ENCODE data around the gene FRZB. TPM values are rescaled to one million over a fixed set of nuclear protein-coding genes. Genes with fewer than 3 reads are reported as not detected.

The FRZB gene, protein sequence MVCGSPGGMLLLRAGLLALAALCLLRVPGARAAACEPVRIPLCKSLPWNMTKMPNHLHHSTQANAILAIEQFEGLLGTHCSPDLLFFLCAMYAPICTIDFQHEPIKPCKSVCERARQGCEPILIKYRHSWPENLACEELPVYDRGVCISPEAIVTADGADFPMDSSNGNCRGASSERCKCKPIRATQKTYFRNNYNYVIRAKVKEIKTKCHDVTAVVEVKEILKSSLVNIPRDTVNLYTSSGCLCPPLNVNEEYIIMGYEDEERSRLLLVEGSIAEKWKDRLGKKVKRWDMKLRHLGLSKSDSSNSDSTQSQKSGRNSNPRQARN
- total RNA-seq, result 3.9 TPM

DNA sequence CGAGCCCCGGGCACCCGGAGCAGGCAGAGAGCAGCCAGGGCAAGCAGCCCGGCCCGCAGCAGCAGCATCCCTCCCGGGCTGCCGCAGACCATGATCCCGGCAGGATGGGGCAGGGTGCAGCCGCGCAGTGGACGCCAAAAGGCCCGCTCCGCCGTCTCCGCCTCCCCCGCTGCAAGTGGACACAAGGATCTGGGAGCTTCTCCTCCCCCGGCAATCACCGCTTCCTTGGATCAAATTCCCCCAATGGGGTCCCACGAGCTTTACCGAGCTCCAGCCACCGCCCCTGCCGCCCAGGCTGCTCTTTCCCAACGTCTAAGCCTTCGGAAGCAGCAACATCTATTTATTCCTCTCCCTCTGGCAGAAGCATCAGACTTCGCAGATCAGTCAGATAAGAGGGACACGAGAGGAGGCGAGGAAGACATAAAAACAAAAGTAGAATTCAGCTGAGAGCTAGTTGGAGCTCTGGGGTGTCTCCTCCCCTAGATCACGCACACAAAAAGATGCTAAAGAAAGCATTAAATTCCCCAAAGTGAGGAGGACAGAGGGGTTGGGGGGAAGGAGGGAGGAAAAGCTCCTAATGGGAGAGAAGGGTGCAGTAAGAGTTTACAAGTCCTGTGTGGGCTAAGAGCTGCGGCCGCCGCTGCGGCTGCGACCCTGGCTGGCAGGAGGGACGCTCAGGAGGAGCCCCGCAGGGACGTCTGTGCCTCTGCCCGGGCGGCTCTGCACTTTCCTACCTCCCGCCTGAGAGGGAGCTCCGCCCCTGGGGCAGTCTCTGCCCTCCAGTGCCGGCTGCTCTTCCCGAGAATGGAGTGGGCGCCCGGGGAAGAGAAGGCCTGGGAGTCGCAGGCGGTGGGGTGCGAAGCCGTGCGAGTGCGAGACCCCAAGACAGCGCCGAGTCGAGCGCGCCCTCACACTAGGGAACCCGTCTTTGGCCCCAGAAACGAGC lies at the start of gene FRZB:
Gene FRZB, minus strand, starts transcription at position 177 of the 946 bp plus-strand sequence. Its CDS starts 85 bp downstream, at position 92.
- intact Hi-C loops (cut with DNase I), result no loop called here
- peak within 1 kb of the TSS; percentile 73 for H3K27ac ChIP-seq
- peak within 1 kb of the TSS; percentile 53 to 56 for H3K4me3 ChIP-seq
- no peaks in the 10 kb centered on the region for H3K27me3 ChIP-seq
- no peaks in the 10 kb centered on the region for H3K9me3 ChIP-seq
- H3K36me3 ChIP-seq, result no peaks in the 10 kb centered on the region
- TF ChIP-seq, protein P1, sequence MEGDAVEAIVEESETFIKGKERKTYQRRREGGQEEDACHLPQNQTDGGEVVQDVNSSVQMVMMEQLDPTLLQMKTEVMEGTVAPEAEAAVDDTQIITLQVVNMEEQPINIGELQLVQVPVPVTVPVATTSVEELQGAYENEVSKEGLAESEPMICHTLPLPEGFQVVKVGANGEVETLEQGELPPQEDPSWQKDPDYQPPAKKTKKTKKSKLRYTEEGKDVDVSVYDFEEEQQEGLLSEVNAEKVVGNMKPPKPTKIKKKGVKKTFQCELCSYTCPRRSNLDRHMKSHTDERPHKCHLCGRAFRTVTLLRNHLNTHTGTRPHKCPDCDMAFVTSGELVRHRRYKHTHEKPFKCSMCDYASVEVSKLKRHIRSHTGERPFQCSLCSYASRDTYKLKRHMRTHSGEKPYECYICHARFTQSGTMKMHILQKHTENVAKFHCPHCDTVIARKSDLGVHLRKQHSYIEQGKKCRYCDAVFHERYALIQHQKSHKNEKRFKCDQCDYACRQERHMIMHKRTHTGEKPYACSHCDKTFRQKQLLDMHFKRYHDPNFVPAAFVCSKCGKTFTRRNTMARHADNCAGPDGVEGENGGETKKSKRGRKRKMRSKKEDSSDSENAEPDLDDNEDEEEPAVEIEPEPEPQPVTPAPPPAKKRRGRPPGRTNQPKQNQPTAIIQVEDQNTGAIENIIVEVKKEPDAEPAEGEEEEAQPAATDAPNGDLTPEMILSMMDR (IDR thresholded peaks at IDR 0.05), result no peak
- peak in 1 of 2 donors; percentile 70 for TF ChIP-seq POLR2AphosphoS5 (IDR thresholded peaks at IDR 0.05; ENCODE audit: insufficient read depth in 1 of 2, low read depth in 1 of 2)
- DNase-seq (ENCODE audit: extremely low spot score in 2 of 2), result peak in 1 of 2 donors; percentile 89
- peaks cover 22% of the 10 kb centered on the region for H3K4me1 ChIP-seq

DNA sequence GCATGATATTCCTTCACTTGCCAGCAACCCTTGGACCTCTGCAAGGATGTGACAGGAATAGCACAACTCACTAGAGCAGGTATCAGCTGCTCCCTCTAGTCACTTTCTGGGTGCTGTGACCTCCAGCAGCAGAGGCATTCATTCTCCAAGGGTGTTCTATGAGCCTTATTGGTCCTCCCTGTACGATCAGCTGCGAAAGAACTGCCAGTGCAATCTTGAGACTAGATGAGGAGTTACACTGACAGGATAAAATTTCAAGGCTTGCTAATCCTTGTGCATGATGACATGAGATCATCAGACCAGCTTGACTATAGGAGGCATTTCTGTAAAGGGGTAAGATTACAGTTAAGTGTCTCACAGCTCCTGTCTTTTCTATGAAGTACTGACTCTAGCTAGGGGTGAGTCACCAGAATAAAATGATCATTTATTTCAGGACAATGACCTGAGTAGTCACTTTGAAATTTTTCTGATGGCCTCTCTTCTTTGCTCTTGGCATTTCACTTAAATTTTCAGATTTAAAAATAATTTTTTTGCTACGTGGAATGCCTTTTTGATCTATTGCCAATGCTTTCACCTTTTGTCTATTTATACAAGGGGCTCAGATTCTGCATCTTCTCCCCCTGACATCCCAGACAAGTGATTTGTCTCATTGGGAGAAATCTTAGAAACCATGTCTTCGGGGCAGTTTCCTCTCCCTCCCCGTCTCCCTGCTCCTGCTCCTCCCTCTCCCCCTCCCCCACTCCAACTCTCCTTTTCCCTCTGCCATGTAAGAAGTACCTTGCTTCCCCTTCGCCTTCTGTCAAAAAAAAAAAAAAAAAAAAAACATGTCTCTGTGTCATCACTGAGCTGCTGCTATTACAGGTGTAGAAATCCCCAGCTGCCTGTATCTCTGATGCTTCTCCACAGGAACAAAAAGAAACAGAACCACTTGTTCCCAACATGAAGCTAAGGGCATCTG lies 49.2 kb upstream of the FRZB start:
- H3K27ac ChIP-seq, result no peak overlapping the region
- no peaks in the 10 kb centered on the region for H3K4me1 ChIP-seq
- peaks cover 0 to 19% of the 10 kb centered on the region in 2 donors for H3K36me3 ChIP-seq
- no peak for DNase-seq (ENCODE audit: extremely low spot score in 2 of 2)
- TF ChIP-seq, protein P1 (IDR thresholded peaks at IDR 0.05), result no peak
- TF ChIP-seq POLR2AphosphoS5 (IDR thresholded peaks at IDR 0.05; ENCODE audit: insufficient read depth in 1 of 2, low read depth in 1 of 2), result no peak
- TF ChIP-seq POLR2A (IDR thresholded peaks at IDR 0.05), result no peak
- no peaks in the 10 kb centered on the region for H3K9me3 ChIP-seq
- intact Hi-C loops (cut with DNase I), result no loop called here
- no peak overlapping the region for H3K4me3 ChIP-seq
- no peaks in the 10 kb centered on the region for H3K27me3 ChIP-seq

DNA sequence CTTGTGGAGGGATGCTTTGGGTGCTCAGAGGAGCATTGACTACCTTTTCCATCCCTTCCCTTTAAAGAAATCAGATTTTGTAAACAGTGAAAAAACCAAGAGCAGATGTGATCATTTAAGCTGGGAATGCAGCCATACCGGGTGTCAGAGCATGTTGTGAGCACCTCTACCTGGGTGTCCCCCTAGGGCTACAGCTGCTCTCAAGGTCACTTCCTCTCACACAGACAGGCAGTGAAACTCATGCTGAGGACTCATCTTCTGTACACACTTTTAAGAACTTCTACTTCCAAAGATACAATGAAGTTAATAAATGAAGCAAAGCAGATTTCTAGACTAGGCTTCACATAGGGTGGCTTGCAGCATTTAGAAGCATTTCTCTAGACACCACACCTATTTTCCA lies 48.4 kb upstream of the FRZB start:
- H3K27me3 ChIP-seq, result no peaks in the 10 kb centered on the region
- H3K36me3 ChIP-seq, result peaks cover 0 to 27% of the 10 kb centered on the region in 2 donors
- H3K4me1 ChIP-seq, result no peaks in the 10 kb centered on the region
- H3K4me3 ChIP-seq, result no peak overlapping the region
- no peaks in the 10 kb centered on the region for H3K9me3 ChIP-seq
- no peak overlapping the region for H3K27ac ChIP-seq
- intact Hi-C loops (cut with DNase I), result no loop called here
- no peak for DNase-seq (ENCODE audit: extremely low spot score in 2 of 2)
- TF ChIP-seq POLR2AphosphoS5 (IDR thresholded peaks at IDR 0.05; ENCODE audit: insufficient read depth in 1 of 2, low read depth in 1 of 2) (no peak), POLR2A (IDR thresholded peaks at IDR 0.05) (no peak)
- TF ChIP-seq, protein P1 (IDR thresholded peaks at IDR 0.05), result no peak

DNA sequence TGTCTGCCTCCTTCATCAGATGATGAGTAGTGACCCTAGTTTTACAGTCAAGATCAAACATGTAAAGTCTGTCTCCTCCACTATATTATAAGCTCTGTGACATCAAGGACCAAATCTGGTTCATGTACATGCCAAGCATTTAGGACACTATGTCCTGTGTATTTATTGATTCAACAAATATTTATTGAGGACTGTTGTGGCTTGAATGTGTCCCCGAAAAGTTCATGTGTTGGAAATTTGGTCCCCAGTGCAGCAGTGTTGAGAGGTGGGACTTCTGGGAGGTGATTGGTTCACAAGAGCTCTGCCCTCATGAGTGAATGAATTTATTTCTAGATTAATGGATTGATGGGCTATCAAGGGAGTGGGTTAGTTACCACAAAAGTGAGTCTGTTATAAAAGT lies 46.6 kb upstream of the FRZB start:
- no peak overlapping the region for H3K27ac ChIP-seq
- no peaks in the 10 kb centered on the region for H3K27me3 ChIP-seq
- DNase-seq (ENCODE audit: extremely low spot score in 2 of 2), result no peak
- H3K9me3 ChIP-seq, result no peaks in the 10 kb centered on the region
- H3K4me1 ChIP-seq, result no peaks in the 10 kb centered on the region
- H3K4me3 ChIP-seq, result no peak overlapping the region
- intact Hi-C loops (cut with DNase I), result no loop called here
- peaks cover 0 to 27% of the 10 kb centered on the region in 2 donors for H3K36me3 ChIP-seq
- TF ChIP-seq, protein P1 (IDR thresholded peaks at IDR 0.05), result no peak
- no peak for TF ChIP-seq POLR2AphosphoS5 (IDR thresholded peaks at IDR 0.05; ENCODE audit: insufficient read depth in 1 of 2, low read depth in 1 of 2)
- no peak for TF ChIP-seq POLR2A (IDR thresholded peaks at IDR 0.05)
